Panc1 (cell line): ENCODE data around the gene CALU. TPM values are rescaled to one million over a fixed set of nuclear protein-coding genes. Genes with fewer than 3 reads are reported as not detected.

Experiments used
- ATAC-seq: fragments of 200-7000 bp; cut with Tn5 transposase; 2 replicates; pipeline ENCODE4 v1.9.1; 2020; ENCODE audit warnings: mild to moderate bottlenecking, moderate library complexity
- BruUV-seq: library from RNA; stranded (reverse); fragments of 400-500 nt; replicated peaks from 2 replicates; lab custom pipeline; 2021; lab: Mats Ljungman, UMichigan
- CTCF ChIA-PET: fragments of 300-600 bp; sonication (Branson Sonifier 250); formaldehyde crosslinking; loops from one replicate; lab custom pipeline; 2022; ENCODE audit warnings: antibody characterized with exemption; lab: Charles Lee
- POLR2A ChIA-PET: fragments of 300-600 bp; sonication (Branson Sonifier 250); formaldehyde crosslinking; loops from one replicate; lab custom pipeline; 2022; ENCODE audit warnings: antibody characterized with exemption; lab: Charles Lee
- DNase-seq: peaks from one replicate; pipeline ENCODE4 v3.0.0-alpha.2; 2010; ENCODE audit warnings: low read depth, low spot score
- H3K27ac ChIP-seq: 2 replicates; pipeline ENCODE4 v1.5.1; 2011; ENCODE audit warnings: mild to moderate bottlenecking, low read length, inconsistent platforms
- H3K27me3 ChIP-seq: fragments of 200-500 bp; sonication (Bioruptor generic); 2 replicates; pipeline ENCODE4 v1.6.0; 2014; ENCODE audit warnings: low read length, inconsistent platforms; ENCODE audit not compliant: control insufficient read depth, insufficient read depth
- H3K36me3 ChIP-seq: fragments of 200-500 bp; sonication (Bioruptor generic); 2 replicates; pipeline ENCODE4 v1.5.1; 2014; ENCODE audit warnings: inconsistent platforms, mild to moderate bottlenecking, low read length, moderate library complexity; ENCODE audit not compliant: control insufficient read depth, insufficient read depth
- H3K4me1 ChIP-seq: 2 replicates; pipeline ENCODE4 v1.5.1; 2011; ENCODE audit warnings: inconsistent platforms, mild to moderate bottlenecking, low read length, moderate library complexity; ENCODE audit not compliant: control insufficient read depth, insufficient read depth
- H3K4me3 ChIP-seq, 2 experiments: 2 replicates each; pipeline ENCODE4 v1.5.1; 2011 to 2012; ENCODE audit warnings: low read depth in 2 of 2, low read length in 2 of 2, mild to moderate bottlenecking in 2 of 2, inconsistent platforms in 1 of 2, moderate library complexity in 1 of 2
- H3K9me3 ChIP-seq: fragments of 200-500 bp; sonication (Bioruptor generic); 2 replicates; pipeline ENCODE4 v1.5.1; 2014; ENCODE audit warnings: low read depth, mild to moderate bottlenecking, inconsistent platforms, low read length, moderate library complexity; ENCODE audit not compliant: control insufficient read depth, insufficient read depth
- CTCF ChIP-seq: fragments of 450-650 bp; IDR thresholded peaks from 2 replicates; pipeline ENCODE4 v1.5.1; 2017; ENCODE audit warnings: mild to moderate bottlenecking
- POLR2AphosphoS5 ChIP-seq: IDR thresholded peaks from 2 replicates; pipeline ENCODE4 v1.6.1; 2012; ENCODE audit warnings: mild to moderate bottlenecking, low read depth, low read length, moderate library complexity
- REST ChIP-seq, 2 experiments: IDR thresholded peaks; 2 replicates each; pipeline ENCODE4 v1.6.1; 2011 to 2012; ENCODE audit warnings: low read depth in 2 of 2, control low read depth in 1 of 2, low read length in 1 of 2, mild to moderate bottlenecking in 1 of 2, moderate library complexity in 1 of 2; ENCODE audit not compliant: insufficient read depth in 1 of 2
- SIN3A ChIP-seq: IDR thresholded peaks from 2 replicates; pipeline ENCODE4 v1.6.1; 2012; ENCODE audit warnings: low read depth, mild to moderate bottlenecking, low read length, moderate library complexity, borderline replicate concordance; ENCODE audit not compliant: insufficient read depth
- TCF7L2 ChIP-seq: IDR thresholded peaks from 2 replicates; pipeline ENCODE4 v1.6.1; 2011; ENCODE audit warnings: mild to moderate bottlenecking, low read depth, low read length, inconsistent platforms
- in situ Hi-C: cut with HindIII; loops from 2 replicates; pipeline ENCODE4 v1.10.0; 2016; ENCODE audit warnings: low sequenced_read_pairs, low pct_unique_long_range_greater_than_20kb
- intact Hi-C: fragments of 100-400 bp; cut with micrococcal nuclease; formaldehyde crosslinking; loops from one replicate; pipeline ENCODE4 v1.10.0; 2022; ENCODE audit not compliant: unreplicated experiment
- total RNA-seq: library from RNA; stranded (reverse); gene quantifications from one replicate; pipeline ENCODE4 v1.2.1, GENCODE V29; 2021; ENCODE audit not compliant: unreplicated experiment

Gene CALU
- total RNA-seq, 1 experiment from 2014 or later, result 210 TPM

GRCh38 chr7:128726059-128726736, 13.0 kb upstream of the CALU start:
- ChIA-PET POLR2A (interaction anchor here (0.5 kb wide), 1 partner anchor 56 kb away, joined by 6 read pairs; no protein-coding TSS in a partner anchor), CTCF (interaction anchor here (0.6 kb wide), 1 partner anchor 201 kb away, joined by 5 read pairs; no protein-coding TSS in a partner anchor)
- Histone ChIP-seq H3K4me1 (no peaks in the 10 kb centered on the region), H3K36me3 (no peaks in the 10 kb centered on the region), H3K4me3 (no peak overlapping the region), H3K27ac (no peak overlapping the region), H3K27me3 (peaks cover 6% of the 10 kb centered on the region; the same call in 1 of the 2 replicates), H3K9me3 (no peaks in the 10 kb centered on the region)
- ATAC-seq (no peak), DNase-seq (no peak)
- BruUV-seq, result no TSS peak
- no peak for TF ChIP-seq POLR2AphosphoS5
- TF ChIP-seq TCF7L2, result no peak
- no peak for TF ChIP-seq SIN3A
- TF ChIP-seq REST (IDR thresholded peaks at IDR 0.05; ENCODE audit: insufficient read depth in 1 of 2, low read depth in 2 of 2, low read length in 1 of 2), result no peak
- no peak for TF ChIP-seq CTCF
- in situ Hi-C loops (no loop called here), intact Hi-C loops (no loop called here)

GRCh38 chr7:128726737-128727072, 12.5 kb upstream of the CALU start:
- in situ Hi-C loops (no loop called here), intact Hi-C loops (no loop called here)
- Histone ChIP-seq H3K9me3 (no peaks in the 10 kb centered on the region), H3K27me3 (peaks cover 6% of the 10 kb centered on the region; the same call in 1 of the 2 replicates), H3K27ac (no peak overlapping the region), H3K36me3 (no peaks in the 10 kb centered on the region), H3K4me1 (no peaks in the 10 kb centered on the region), H3K4me3 (no peak overlapping the region)
- ChIA-PET CTCF (interaction anchor here (0.5 kb wide), 1 partner anchor 325 kb away, joined by 3 read pairs; no protein-coding TSS in a partner anchor), POLR2A (interaction anchor here (0.5 kb wide), 1 partner anchor 57 kb away, joined by 6 read pairs; no protein-coding TSS in a partner anchor)
- TF ChIP-seq POLR2AphosphoS5, result no peak
- TF ChIP-seq REST (IDR thresholded peaks at IDR 0.05; ENCODE audit: insufficient read depth in 1 of 2, low read depth in 2 of 2, low read length in 1 of 2), result no peak
- no peak for TF ChIP-seq TCF7L2
- TF ChIP-seq SIN3A, result no peak
- TF ChIP-seq CTCF, result no peak
- BruUV-seq, result no TSS peak
- no peak for ATAC-seq
- no peak for DNase-seq
